HG03108 (cell line): Measurements from ENCODE around the gene DNAJB12.
A peak's percentile ranks its signal among the peaks of the same experiment; 100 is the strongest.
"Not testable (repeated sequence)": the region's sequence is repeated elsewhere in the genome, so short reads cannot be mapped to it uniquely, and the experiment has no call there.

Source experiments
- ATAC-seq: cut with Tn5 transposase; IDR thresholded peaks from one replicate; pipeline ENCODE4 v1.9.1; 2021; ENCODE audit warnings: moderate library complexity; ENCODE audit not compliant: unreplicated experiment

The DNAJB12 gene

DNA sequence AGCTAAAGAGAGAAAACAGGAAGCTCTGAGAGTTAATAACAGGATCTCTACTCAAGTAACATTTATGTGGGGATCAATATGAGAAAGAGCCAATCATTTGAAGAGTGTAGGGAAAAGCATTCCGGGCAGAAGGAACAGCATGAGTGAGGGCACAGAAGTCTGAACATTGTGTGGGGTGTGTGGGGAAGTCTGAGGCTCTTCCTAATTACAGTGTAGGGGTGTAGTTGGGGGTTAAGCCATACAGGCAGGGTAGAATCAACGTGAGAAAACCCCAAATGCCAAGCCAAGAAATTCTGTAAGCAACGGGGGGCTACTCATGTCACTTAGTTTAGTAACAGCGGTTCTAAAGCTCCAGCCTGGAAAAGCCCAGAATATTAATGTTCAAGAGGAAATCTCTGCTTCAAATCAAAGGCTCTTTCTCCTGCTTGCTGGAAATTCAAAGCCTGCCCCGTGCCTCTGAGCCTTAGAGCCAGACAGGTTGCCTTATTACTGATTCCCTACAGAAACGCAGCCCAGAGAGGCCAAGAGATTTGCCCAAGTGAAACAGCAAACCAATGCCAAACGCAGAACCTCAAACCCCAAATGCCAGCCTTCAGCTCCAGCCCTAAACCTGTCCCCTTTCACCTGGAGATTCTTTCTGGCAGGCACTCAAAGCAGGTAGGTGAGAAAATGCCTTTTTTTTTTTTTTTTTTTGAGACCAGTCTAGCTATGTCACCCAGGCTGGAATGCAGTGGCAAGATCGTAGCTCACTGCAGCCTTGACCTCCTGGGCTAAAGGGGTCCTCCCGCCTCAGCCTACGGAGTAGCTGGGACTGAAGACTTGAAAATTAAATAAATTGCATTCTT is 36.1 kb downstream of the DNAJB12 start:
- ATAC-seq, result no peak

DNA sequence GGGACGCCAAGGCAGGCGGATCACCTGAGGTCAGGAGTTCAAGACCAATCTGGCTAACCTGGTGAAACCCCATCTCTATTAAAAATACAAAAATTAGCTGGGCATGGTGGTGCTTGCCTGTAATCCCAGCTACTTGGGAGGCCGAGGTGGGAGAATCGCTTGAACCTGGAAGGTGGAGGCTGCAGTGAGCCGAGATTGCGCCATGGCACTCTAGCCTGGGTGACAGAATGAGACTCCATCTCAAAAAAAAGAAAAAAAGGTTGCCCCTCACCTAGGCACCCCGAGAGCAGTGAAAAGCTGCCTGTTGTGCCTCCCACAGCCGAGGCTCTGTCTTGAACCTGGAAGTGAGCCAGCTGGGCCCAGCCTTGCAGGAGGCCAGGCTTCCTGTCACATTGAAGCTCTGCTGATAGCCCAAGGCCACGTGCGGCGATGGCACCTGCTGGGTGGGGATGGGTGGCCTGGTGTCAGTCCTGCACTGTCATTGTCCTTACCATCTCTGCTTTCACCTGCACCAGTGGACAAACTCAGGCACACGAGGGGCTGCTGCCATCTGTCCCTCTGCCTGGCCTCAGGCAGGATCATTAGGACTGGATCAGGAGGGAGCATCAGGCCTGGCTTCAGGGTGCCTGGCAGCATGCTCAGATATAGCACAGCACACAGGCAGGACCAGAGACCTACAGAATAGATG is 37.8 kb downstream of the DNAJB12 start:
- ATAC-seq, result no peak

DNA sequence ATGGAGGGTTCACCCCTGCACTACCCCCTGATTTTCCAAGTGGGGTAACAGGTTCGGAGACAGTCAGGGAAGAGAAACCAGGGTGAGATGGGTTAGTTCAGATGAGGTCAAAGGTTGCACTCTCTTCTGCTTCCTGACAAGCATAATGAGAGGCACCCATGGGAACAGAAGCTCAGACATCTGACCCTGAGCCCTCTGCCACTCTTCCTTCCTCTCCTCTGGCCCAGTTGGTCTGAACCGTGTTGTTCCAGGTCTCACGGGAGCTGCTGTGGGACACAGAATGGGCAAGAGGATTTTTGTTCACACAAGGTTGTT is 38.4 kb downstream of the DNAJB12 start:
- no peak for ATAC-seq

GRCh38 chr10:72315611-72316385 is 38.9 kb downstream of the DNAJB12 start:
- ATAC-seq, result no peak

DNA sequence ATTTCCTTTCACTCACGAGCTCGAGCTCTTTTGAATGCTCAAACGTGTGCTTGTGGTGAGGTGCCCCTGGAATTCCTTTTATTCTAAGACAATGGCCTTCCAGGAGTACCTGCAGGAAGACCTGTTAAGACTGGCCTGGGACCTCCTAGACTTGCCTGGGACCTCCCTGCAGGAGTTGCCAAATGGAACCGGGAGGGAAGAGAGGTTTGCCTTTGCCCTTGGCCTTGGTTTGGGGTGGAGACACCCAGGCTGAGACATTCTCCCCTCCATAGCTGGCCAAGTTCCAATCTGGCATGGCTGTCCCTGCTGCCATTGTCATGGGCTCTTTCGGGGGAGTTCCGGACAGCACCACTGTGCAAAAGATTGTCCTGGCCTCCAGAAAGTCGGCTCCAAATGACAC is 39.7 kb downstream of the DNAJB12 start:
- no peak for ATAC-seq

- no peak for ATAC-seq
These were observed 40.5 kb downstream of the DNAJB12 start for GRCh38 chr10:72314263-72314662.

DNA sequence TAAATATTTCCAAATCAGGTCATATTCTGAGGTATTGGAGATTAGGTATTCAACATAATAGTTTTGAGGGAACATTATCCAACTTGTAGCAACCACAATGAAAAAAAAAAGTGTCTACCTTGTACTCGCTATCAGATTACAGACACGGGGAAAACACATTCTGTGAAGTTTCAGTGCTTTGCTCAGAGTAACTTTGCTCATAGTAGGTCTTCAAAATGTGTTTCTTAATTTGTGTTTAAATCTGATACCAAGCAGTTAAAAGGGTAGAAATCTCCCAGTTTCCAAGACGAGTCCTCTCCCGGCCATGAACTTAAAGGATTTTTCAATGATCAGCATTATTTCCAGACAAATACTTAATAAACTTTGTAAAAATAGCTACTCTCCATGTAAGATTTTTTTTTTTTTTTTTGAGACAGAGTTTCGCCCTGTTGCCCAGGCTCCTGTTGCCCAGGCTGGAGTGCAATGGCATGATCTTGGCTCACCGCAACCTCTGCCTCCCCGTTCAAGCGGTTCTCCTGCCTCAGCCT is 41.8 kb downstream of the DNAJB12 start:
- ATAC-seq, result no peak

- no peak for ATAC-seq
These were observed 43.1 kb downstream of the DNAJB12 start for GRCh38 chr10:72311667-72312066.

DNA sequence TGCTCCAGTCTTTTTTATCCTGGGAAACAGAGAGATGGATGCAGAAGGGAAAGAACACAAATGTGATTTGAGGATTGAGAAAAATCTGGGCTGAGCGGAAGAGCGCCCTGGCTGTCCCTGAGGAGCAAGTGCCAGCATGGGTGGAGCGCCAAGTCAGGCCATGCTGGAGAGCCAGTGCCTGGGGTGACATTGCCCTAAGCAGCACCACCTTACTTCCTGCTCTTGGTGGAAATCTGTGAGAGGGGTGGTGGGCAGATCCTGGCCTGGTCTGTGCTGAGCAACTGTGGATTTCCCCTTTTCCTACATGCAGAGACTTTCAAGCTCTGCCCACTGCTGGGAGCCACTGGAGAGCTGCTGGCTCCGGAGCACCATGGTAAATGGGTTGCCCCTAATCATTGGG is 44.1 kb downstream of the DNAJB12 start:
- no peak for ATAC-seq

- no peak for ATAC-seq
These were observed 44.5 kb downstream of the DNAJB12 start for GRCh38 chr10:72310241-72310633.

DNA sequence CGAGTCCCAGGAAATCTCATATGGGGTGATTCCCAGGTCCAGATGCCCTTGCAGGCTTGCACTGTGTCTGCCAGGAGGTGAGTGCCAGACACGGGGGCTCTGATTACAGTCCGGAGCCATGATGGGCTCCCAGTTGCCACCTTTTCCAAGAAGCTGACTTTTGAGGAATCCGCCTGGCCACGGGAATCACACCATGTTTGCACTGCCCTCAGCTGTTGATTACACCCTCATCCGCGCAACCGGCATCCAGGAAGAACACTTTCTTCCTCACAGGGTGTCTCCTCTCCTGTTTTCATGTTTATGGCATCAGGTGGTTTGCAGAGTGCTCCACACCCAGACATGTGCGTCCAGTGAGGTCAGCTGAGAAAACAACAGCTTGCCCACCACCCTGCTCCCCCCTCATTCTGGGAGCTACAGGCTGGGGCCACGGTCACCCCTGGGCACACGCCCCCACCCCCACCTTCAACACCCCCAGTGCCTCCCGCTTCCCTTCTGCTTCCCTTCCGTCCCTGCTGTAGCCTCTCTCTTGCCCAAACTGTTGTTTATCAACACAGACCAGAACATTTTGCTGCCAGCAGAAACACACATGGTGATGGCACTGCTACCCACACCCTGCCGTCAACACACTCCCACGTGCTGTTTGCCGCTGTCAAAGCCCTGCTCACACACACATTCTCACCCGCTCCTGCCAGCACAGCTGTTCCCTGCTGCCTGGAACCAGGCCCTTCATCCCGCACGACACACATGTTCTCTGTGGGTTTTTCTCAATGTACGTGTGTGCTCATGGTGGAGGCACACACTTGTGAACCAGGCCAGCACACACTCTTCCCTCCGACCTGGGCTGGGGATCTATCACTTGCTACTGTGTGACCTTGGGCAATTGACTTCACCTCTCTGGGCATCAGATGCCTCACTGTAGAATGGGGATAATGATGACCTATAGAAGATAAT is 45.2 kb downstream of the DNAJB12 start:
- no peak for ATAC-seq

GRCh38 chr10:72308320-72308987 is 46.3 kb downstream of the DNAJB12 start:
- no peak for ATAC-seq

DNA sequence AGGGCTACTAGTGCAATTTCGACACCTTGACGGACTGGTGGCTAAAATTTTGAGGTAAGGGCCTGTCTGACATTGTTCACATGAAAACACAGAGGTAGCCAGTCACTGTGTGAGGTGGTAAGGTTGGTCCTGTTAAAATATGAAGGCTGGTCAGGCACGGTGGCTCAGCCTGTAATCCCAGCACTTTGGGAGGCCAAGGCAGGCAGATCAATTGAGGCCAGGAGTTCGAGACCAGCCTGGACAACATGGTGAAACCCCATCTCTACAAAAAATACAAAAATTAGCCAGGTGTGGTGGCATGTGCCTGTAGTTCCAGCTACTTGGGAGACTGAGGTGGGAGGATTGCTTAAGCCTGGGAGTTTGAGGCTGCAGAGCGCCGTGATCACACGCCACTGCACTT is 47.0 kb downstream of the DNAJB12 start:
- ATAC-seq, result not testable (repeated sequence)

DNA sequence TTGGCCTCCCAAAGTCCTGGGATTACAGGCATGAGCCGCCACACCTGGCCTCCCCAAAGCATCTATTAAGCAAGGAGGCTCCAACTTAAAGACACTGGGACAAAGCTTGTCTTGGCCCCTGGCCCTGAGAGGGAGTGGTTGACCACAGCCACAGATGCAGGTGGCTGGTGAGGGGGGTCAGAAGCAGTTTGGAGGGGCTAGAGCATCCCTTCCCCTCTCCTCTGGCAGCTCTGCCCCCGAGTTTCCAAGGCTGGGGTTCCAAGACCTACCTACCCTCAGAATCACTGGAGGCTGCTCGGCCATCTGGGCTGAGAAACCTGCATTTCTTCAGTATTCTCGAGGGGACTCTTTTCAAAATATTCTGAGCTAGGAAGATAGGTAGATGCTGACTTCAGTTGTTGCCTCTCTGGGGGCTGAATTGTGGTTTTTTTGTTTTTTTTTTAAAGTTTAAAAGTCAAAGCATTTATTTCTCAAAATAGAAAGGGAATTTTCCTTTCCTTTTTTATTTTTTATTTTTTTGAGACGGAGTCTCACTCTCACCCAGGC is 48.4 kb downstream of the DNAJB12 start:
- ATAC-seq, result no peak

- no peak for ATAC-seq
These were observed 51.1 kb downstream of the DNAJB12 start for GRCh38 chr10:72303424-72304128.

DNA sequence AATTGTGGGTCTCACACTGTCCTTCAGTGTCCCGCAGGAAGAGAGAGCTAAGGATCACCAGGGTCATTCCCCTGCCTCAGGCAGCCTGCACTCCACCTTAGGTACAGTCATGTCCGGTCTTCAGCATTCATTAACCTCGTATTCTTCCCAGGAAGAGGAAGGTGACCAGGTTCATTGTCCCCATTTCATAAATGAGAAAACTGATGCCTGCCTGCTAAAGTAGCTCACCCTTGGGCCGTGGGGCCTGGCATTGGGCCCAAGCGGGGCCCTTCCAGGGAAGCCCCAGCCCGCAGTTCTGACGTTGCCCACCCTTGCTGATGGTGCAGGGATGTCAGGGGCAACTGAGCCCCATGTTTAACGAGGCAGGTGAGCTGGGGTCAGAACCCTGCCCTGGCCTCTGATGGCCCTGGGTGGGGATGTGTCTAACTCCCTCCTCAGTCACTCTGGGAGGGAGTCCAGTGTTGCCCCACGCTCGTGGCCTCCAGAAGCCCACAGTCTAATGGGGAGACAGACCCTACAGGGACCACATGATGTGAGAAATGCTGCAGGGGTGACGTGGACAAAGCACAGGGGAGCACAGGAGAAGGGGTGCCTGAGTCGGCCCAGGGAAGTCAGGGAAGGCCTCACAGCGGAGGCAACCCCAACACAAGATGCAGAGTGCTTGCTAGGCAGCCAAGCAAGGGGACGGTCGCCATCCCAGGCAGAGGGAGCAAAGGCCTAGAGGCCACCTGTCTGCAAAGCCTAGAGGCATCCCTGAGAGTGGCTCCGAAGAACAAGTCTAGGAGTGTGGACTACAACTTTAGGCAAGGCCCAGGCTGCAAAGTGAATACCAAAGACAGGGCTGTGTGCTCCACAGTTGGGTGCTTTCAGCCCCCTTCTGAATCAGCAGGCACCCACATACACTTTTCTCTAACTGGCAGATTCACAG is 55.9 kb downstream of the DNAJB12 start:
- ATAC-seq, result no peak

GRCh38 chr10:72297805-72298591 is 56.7 kb downstream of the DNAJB12 start:
- peak; percentile 77 for ATAC-seq
